Measurements from ENCODE around the gene TMEM52.
"Not testable (repeated sequence)": the region's sequence is repeated elsewhere in the genome, so short reads cannot be mapped to it uniquely, and the experiment has no call there.

The TMEM52 gene

GRCh38 chr1:1892763-1893120, 26.3 kb downstream of the TMEM52 start:
- DNase-seq, result no peak

- no peak for DNase-seq
Measured at GRCh38 chr1:1892079-1892762, 26.9 kb downstream of the TMEM52 start.

GRCh38 chr1:1891349-1892078, 27.6 kb downstream of the TMEM52 start:
- DNase-seq, result peak; percentile 91

- DNase-seq, result peak; percentile 95
Measured at GRCh38 chr1:1890506-1891348, 28.4 kb downstream of the TMEM52 start, which contains the start of gene GNB1. GNB1 (minus strand) TSS chr1:1891087; CDS start chr1:1825453, 65,634 bp downstream.

- peak; percentile 81 for DNase-seq
Measured at GRCh38 chr1:1889847-1890505, 29.1 kb downstream of the TMEM52 start.

GRCh38 chr1:1889090-1889750, 29.9 kb downstream of the TMEM52 start:
- DNase-seq, result no peak

- not testable (repeated sequence) for DNase-seq
Measured at GRCh38 chr1:1883890-1884289, 35.2 kb downstream of the TMEM52 start.

- no peak for DNase-seq
Measured at GRCh38 chr1:1883092-1883873, 35.8 kb downstream of the TMEM52 start.

GRCh38 chr1:1881727-1882126, 37.4 kb downstream of the TMEM52 start:
- DNase-seq, result no peak

- no peak for DNase-seq
Measured at GRCh38 chr1:1880617-1881312, 38.3 kb downstream of the TMEM52 start.

- DNase-seq, result no peak
Measured at GRCh38 chr1:1879942-1880341, 39.1 kb downstream of the TMEM52 start.

GRCh38 chr1:1877865-1878436, 41.1 kb downstream of the TMEM52 start:
- DNase-seq, result no peak

- no peak for DNase-seq
Measured at GRCh38 chr1:1876335-1876930, 42.6 kb downstream of the TMEM52 start.

- DNase-seq, result no peak
Measured at GRCh38 chr1:1875932-1876331, 43.1 kb downstream of the TMEM52 start.

GRCh38 chr1:1874901-1875300, 44.2 kb downstream of the TMEM52 start:
- no peak for DNase-seq

- DNase-seq, result no peak
Measured at GRCh38 chr1:1873186-1873585, 45.9 kb downstream of the TMEM52 start.

GRCh38 chr1:1872329-1872994, 46.6 kb downstream of the TMEM52 start:
- no peak for DNase-seq

GRCh38 chr1:1869469-1869868, 49.6 kb downstream of the TMEM52 start:
- no peak for DNase-seq
